Muscle of leg (tissue), 11 donors: ENCODE data around the gene WDR70. TPM values are rescaled to one million over a fixed set of nuclear protein-coding genes. Genes with fewer than 3 reads are reported as not detected.
A peak's percentile ranks its signal among the peaks of the same experiment; 100 is the strongest.

ENCODE experiments used
- DNase-seq: peaks from one replicate; pipeline ENCODE4 v3.0.0; 2013
- H3K27ac ChIP-seq: one replicate; pipeline ENCODE4 v1.5.1; 2013; ENCODE audit warnings: mild to moderate bottlenecking, low read length, control low read depth
- H3K27me3 ChIP-seq: one replicate; pipeline ENCODE4 v1.6.1; 2013; ENCODE audit warnings: low read length; ENCODE audit not compliant: control insufficient read depth, insufficient read depth
- H3K36me3 ChIP-seq: one replicate; pipeline ENCODE4 v1.6.1; 2013; ENCODE audit warnings: low read length; ENCODE audit not compliant: control insufficient read depth, insufficient read depth
- H3K4me1 ChIP-seq: one replicate; pipeline ENCODE4 v1.6.1; 2013; ENCODE audit warnings: low read length; ENCODE audit not compliant: control insufficient read depth, insufficient read depth
- H3K4me3 ChIP-seq: one replicate; pipeline ENCODE4 v1.5.1; 2013; ENCODE audit warnings: low read length, control low read depth
- H3K9me3 ChIP-seq: replicated peaks from 2 replicates; pipeline ENCODE4 v1.6.1; 2013; ENCODE audit warnings: low read depth, low read length; ENCODE audit not compliant: control insufficient read depth
- WGBS: methylation state at CpG from one replicate; pipeline ENCODE4 v1.1.5; 2013; ENCODE audit warnings: missing lambda C conversion rate; ENCODE audit not compliant: insufficient coverage; 5-methylcytosine and 5-hydroxymethylcytosine counted together
- polyA plus RNA-seq, 8 donors: library from polyadenylated mRNA; unstranded; fragments of 120-200 nt; gene quantifications; one replicate each; pipeline versions ENCODE4 v1.2.1 to v1.2.3, GENCODE V29; 2013; ENCODE audit warnings: inconsistent platforms in 1 of 8, low replicate concordance in 1 of 8; ENCODE audit not compliant: insufficient read length in 8 of 8, insufficient read depth in 1 of 8
- total RNA-seq: library from RNA; stranded (reverse); fragments of 120-200 nt; gene quantifications from one replicate; pipeline ENCODE4 v1.2.4, GENCODE V29; 2013

Gene WDR70
- total and polyA plus RNA-seq, 9 donors: 24.3 to 44.2 (median 27.4) TPM

- H3K27ac ChIP-seq: no peak overlapping the region
These were observed 189.1 kb downstream of the WDR70 start for GRCh38 chr5:37568018-37568753.

GRCh38 chr5:37568893-37569292 lies 189.8 kb downstream of the WDR70 start:
- Histone ChIP-seq H3K36me3 (no peaks in the 10 kb centered on the region), H3K27ac (no peak overlapping the region), H3K4me1 (no peaks in the 10 kb centered on the region), H3K4me3 (no peak overlapping the region), H3K9me3 (no peaks in the 10 kb centered on the region), H3K27me3 (no peaks in the 10 kb centered on the region)
- no peak for DNase-seq

More at GRCh38 chr5:37568018-37568753, 189.1 kb downstream of the WDR70 start:
- Histone ChIP-seq H3K36me3 (no peaks in the 10 kb centered on the region), H3K9me3 (no peaks in the 10 kb centered on the region), H3K4me1 (no peaks in the 10 kb centered on the region), H3K4me3 (no peak overlapping the region), H3K27me3 (no peaks in the 10 kb centered on the region)
- no peak for DNase-seq

DNA sequence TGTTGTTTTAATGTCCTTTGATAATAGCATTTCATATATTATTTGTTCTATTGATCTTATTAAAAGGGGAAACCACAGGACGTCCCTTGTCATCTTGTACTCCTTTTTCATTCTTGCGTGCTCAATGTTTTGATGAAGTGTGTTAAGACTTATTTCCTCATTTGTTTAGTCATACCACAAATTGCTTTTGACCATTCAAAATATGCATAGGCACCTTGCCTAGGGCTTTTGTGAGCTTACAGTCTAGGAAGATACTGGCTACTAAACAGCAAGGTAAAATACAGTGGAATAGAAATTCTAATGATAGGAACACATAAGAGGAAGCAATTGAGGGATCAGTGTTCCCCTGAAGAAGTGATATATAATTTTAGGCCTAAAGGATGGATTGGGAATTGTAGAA lies 190.3 kb downstream of the WDR70 start:
- Histone ChIP-seq H3K9me3 (no peaks in the 10 kb centered on the region), H3K27ac (no peak overlapping the region), H3K36me3 (peaks cover 2% of the 10 kb centered on the region), H3K27me3 (no peaks in the 10 kb centered on the region), H3K4me3 (no peak overlapping the region), H3K4me1 (no peaks in the 10 kb centered on the region)
- DNase-seq: no peak
- WGBS: no CpG with 5 or more reads among the region's 2 CpGs

GRCh38 chr5:37570597-37570996 lies 191.5 kb downstream of the WDR70 start:
- H3K4me1 ChIP-seq: no peaks in the 10 kb centered on the region
- H3K4me3 ChIP-seq: no peak overlapping the region
- H3K36me3 ChIP-seq: peaks cover 2% of the 10 kb centered on the region
- WGBS: no CpG with 5 or more reads among the region's 1 CpG
- no peak overlapping the region for H3K27ac ChIP-seq
- no peaks in the 10 kb centered on the region for H3K27me3 ChIP-seq
- H3K9me3 ChIP-seq: no peaks in the 10 kb centered on the region
- DNase-seq: no peak

DNA sequence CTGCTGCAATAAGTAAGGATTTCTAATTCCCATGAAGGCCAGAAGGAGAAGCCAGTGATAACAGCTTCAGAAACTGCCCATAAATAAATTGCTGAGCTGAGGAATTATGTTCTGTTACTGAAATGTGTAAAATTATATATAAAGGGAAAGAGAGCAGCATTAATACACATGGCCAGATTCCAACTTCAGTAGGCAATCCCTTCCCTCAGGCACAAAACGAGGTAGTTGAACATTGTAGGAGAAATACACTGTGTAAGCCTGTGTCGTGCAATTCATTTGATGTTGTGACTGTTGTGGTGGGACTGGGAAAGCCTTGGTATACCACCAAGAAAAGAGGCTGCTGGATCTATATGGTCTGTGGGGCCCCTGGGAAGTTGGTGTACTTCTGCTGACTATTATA lies 192.9 kb downstream of the WDR70 start:
- H3K4me1 ChIP-seq: no peaks in the 10 kb centered on the region
- no peak overlapping the region for H3K27ac ChIP-seq
- no peaks in the 10 kb centered on the region for H3K9me3 ChIP-seq
- no peak for DNase-seq
- no peak overlapping the region for H3K4me3 ChIP-seq
- no peaks in the 10 kb centered on the region for H3K27me3 ChIP-seq
- peaks cover 2% of the 10 kb centered on the region for H3K36me3 ChIP-seq
- 86% methylated on average over 1 of the region's 2 CpGs for WGBS

GRCh38 chr5:37575541-37576489 lies 196.7 kb downstream of the WDR70 start:
- H3K27me3 ChIP-seq: no peaks in the 10 kb centered on the region
- H3K4me3 ChIP-seq: no peak overlapping the region
- H3K4me1 ChIP-seq: no peaks in the 10 kb centered on the region
- H3K36me3 ChIP-seq: peaks cover 2% of the 10 kb centered on the region
- no peak overlapping the region for H3K27ac ChIP-seq
- 100% methylated on average over 2 of the region's 8 CpGs for WGBS
- H3K9me3 ChIP-seq: no peaks in the 10 kb centered on the region
- DNase-seq: no peak

- H3K27ac ChIP-seq: no peak overlapping the region
- no peaks in the 10 kb centered on the region for H3K9me3 ChIP-seq
- no peak overlapping the region for H3K4me3 ChIP-seq
- DNase-seq: no peak
- H3K36me3 ChIP-seq: peaks cover 2% of the 10 kb centered on the region
- no CpG with 5 or more reads among the region's 3 CpGs for WGBS
- no peaks in the 10 kb centered on the region for H3K4me1 ChIP-seq
- no peaks in the 10 kb centered on the region for H3K27me3 ChIP-seq
These were observed 197.4 kb downstream of the WDR70 start for GRCh38 chr5:37576552-37576951.

- no peak for DNase-seq
- Histone ChIP-seq H3K9me3 (no peaks in the 10 kb centered on the region), H3K4me1 (no peaks in the 10 kb centered on the region), H3K27ac (no peak overlapping the region), H3K4me3 (no peak overlapping the region), H3K36me3 (peaks cover 2% of the 10 kb centered on the region), H3K27me3 (no peaks in the 10 kb centered on the region)
- no CpG with 5 or more reads among the region's 3 CpGs for WGBS
These were observed 199.1 kb downstream of the WDR70 start for GRCh38 chr5:37578176-37578575.

DNA sequence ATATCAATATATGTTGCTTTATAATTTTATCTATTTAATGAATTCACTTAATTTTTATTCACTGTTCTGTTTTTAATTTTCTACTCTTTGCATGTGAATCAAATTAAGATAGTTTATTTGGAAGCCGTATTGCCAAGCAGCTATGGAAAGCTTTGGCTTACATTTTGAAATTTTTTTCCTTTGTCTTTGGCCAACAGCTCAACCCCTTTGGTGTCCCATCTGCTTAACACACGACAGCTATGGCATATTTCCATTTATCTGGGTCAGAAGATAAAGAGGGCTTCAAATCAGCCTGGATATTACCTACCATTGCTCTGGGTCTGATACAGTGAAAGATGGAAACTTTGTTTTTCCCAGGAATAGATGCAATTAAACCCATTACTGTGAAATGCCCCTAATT lies 201.0 kb downstream of the WDR70 start:
- no peaks in the 10 kb centered on the region for H3K27me3 ChIP-seq
- no peak overlapping the region for H3K27ac ChIP-seq
- WGBS: no CpG with 5 or more reads among the region's 2 CpGs
- no peaks in the 10 kb centered on the region for H3K36me3 ChIP-seq
- DNase-seq: peak; percentile 14
- H3K4me1 ChIP-seq: no peaks in the 10 kb centered on the region
- no peak overlapping the region for H3K4me3 ChIP-seq
- H3K9me3 ChIP-seq: no peaks in the 10 kb centered on the region

DNA sequence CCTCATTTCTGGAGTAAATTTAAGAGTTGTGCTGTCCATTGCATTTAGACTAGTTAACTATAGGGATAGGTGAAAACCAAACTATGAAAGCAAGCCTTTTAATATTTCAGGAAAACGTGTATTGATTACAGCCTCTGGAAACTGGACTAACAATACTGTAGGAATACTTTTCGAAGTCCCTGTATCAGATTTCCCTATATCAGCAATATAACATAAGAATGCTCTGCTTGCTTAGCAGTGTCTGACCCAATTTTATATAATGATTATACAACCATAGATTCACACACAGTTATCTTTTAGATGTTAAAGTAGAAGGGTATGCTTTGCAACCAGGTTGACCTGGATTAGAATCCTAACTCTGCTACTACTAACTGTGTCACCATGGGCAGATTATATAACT lies 203.1 kb downstream of the WDR70 start:
- no peak overlapping the region for H3K4me3 ChIP-seq
- DNase-seq: no peak
- WGBS: no CpG with 5 or more reads among the region's 2 CpGs
- H3K9me3 ChIP-seq: no peaks in the 10 kb centered on the region
- H3K27ac ChIP-seq: no peak overlapping the region
- no peaks in the 10 kb centered on the region for H3K27me3 ChIP-seq
- no peaks in the 10 kb centered on the region for H3K36me3 ChIP-seq
- no peaks in the 10 kb centered on the region for H3K4me1 ChIP-seq
